Chondrocyte (in vitro differentiated cells): ENCODE measurements around the gene CDC73. TPM values are rescaled to one million over a fixed set of nuclear protein-coding genes. Genes with fewer than 3 reads are reported as not detected.
"Not testable (repeated sequence)": the region's sequence is repeated elsewhere in the genome, so short reads cannot be mapped to it uniquely, and the experiment has no call there.

Source experiments
- DNase-seq: peaks from one replicate; pipeline ENCODE4 v3.0.0; 2021; ENCODE audit warnings: mixed read lengths, low spot score
- H3K27ac Mint-ChIP-seq: one replicate; pipeline ENCODE4 v1.8.0; 2021; ENCODE audit warnings: mild to moderate bottlenecking, moderate library complexity, mixed read lengths; ENCODE audit not compliant: unreplicated experiment
- H3K27me3 Mint-ChIP-seq: 2 replicates; pipeline ENCODE4 v1.8.0; 2021; ENCODE audit warnings: low read depth, mixed read lengths
- H3K36me3 Mint-ChIP-seq: 2 replicates; pipeline ENCODE4 v1.8.0; 2021; ENCODE audit warnings: low read depth, mixed read lengths
- H3K4me1 Mint-ChIP-seq: 2 replicates; pipeline ENCODE4 v1.8.0; 2021; ENCODE audit warnings: low read depth, mild to moderate bottlenecking, mixed read lengths
- H3K4me3 Mint-ChIP-seq: one replicate; pipeline ENCODE4 v1.8.0; 2021; ENCODE audit warnings: mild to moderate bottlenecking, moderate library complexity, mixed read lengths; ENCODE audit not compliant: unreplicated experiment
- H3K9me3 Mint-ChIP-seq: 2 replicates; pipeline ENCODE4 v1.8.0; 2021; ENCODE audit warnings: low read depth, mixed read lengths
- total RNA-seq: library from RNA; stranded (reverse); gene quantifications from 3 replicates; pipeline ENCODE4 v1.2.1, GENCODE V29; 2021
- TF ChIP-seq, protein P1 (sequence below): fragments of 200-600 bp; sonication (generic); IDR thresholded peaks from 2 replicates; pipeline ENCODE4 v1.5.0; 2021; ENCODE audit warnings: antibody characterized with exemption, mild to moderate bottlenecking, moderate library complexity

Gene CDC73
- total RNA-seq, 1 donor from 2014 or later: 69.4 TPM

DNA sequence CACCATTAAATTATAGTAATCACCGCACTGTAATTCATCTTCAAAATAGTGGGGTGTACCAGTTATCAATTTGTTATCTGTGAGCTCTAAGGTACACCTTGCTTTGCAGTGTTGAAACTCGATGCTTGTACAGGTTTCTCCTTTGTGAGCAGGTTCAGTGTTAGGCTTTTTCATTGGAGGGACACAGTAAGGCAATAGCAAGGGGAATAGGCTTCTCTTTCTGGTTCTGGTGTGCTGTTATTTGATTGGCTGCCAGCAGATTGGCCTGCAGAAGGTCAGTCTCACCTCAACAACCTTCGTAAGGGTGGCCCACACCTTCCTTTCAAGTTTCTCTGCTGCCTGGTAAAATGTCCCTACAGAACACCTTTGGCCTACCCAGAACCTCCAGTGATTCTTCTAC, 140.8 kb downstream of the CDC73 start:
- Mint-ChIP-seq H3K27ac (peak overlapping the region; percentile 49), H3K36me3 (peaks cover 16% of the 10 kb centered on the region), H3K4me3 (no peak overlapping the region), H3K27me3 (no peaks in the 10 kb centered on the region), H3K9me3 (peaks cover 5% of the 10 kb centered on the region), H3K4me1 (peaks cover 11% of the 10 kb centered on the region)
- DNase-seq: no peak
- TF ChIP-seq, protein P1, sequence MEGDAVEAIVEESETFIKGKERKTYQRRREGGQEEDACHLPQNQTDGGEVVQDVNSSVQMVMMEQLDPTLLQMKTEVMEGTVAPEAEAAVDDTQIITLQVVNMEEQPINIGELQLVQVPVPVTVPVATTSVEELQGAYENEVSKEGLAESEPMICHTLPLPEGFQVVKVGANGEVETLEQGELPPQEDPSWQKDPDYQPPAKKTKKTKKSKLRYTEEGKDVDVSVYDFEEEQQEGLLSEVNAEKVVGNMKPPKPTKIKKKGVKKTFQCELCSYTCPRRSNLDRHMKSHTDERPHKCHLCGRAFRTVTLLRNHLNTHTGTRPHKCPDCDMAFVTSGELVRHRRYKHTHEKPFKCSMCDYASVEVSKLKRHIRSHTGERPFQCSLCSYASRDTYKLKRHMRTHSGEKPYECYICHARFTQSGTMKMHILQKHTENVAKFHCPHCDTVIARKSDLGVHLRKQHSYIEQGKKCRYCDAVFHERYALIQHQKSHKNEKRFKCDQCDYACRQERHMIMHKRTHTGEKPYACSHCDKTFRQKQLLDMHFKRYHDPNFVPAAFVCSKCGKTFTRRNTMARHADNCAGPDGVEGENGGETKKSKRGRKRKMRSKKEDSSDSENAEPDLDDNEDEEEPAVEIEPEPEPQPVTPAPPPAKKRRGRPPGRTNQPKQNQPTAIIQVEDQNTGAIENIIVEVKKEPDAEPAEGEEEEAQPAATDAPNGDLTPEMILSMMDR: no peak

DNA sequence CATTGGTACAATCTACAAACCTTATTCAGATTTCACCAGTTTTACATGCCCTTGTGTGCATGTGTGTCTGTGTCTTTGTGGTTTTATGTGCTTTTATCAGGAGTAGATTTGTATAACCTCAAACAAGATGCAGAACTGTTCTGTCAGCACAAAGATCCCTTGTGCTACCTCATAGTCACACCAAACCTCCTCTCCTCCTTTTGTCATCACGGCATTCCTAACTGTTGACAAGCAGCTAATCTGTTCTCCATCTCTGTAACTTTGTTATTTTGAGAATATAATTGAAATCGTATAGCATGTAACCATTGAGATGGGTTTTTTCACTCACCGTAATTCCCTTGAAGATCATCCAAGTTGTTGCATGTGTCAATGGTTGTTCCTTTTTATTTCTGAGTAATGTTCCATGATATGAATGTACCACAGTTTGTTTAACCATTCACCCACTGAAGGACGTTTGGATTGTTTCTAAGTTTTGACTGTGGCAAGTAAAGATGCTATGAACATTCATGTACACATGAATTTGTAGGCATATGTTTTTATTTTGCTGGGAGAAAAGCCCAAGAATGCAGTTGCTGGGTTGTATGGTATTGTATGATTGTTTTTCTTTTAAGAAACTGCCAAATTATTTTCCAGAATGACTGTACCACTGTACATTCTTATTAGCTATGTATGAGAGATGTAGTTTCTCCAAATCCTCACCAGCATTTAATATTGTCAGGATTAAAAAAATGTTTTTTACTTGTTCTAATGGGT, 142.7 kb downstream of the CDC73 start:
- H3K36me3 Mint-ChIP-seq: peaks cover 14% of the 10 kb centered on the region
- no peak for DNase-seq

DNA sequence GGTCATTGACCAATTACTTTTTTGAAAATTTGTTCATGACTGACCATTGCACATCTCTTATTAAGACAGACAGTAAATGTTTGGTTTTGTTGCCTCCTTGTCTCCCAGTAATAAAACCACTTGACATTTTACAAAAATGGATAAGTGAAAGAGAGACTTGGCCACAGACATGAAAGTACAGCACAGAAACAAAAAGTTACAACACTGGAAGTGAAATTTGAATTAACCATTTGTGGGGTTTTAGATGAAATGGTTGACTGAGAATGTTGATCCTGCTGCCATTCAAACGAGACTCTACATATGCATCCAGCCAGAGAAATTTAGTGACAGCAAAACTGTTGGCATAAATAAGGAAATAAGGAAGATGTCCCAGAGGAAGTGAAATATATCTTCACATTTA, 143.9 kb downstream of the CDC73 start:
- Mint-ChIP-seq H3K27me3 (no peaks in the 10 kb centered on the region), H3K36me3 (peaks cover 14% of the 10 kb centered on the region), H3K27ac (no peak overlapping the region), H3K4me3 (no peak overlapping the region), H3K4me1 (peaks cover 15% of the 10 kb centered on the region), H3K9me3 (peaks cover 5% of the 10 kb centered on the region)
- TF ChIP-seq, protein P1: no peak
- DNase-seq: no peak

More for the DNA sequence above, 142.7 kb downstream of the CDC73 start:
- Mint-ChIP-seq H3K27ac (peak overlapping the region; percentile 12), H3K4me1 (peaks cover 11% of the 10 kb centered on the region), H3K9me3 (peaks cover 5% of the 10 kb centered on the region), H3K27me3 (no peaks in the 10 kb centered on the region), H3K4me3 (no peak overlapping the region)
- TF ChIP-seq, protein P1: no peak

DNA sequence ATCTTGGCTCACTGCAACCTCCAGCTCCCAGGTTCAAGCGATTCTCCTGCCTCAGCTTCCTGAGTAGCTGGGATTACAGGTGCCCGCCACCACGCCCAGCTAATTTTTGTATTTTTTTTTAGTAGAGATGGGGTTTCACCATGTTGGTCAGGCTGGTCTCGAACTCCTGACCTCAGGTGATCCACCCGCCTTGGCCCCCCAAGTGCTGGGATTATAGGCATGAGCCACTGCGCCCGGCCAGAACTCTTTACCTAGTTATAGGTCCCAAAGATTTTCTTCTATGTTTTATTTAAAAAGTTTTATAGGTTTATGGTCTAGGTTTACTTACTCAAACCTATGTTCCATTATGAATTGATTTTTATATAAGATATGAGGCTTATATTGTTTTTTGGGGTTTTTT, 145.0 kb downstream of the CDC73 start:
- H3K9me3 Mint-ChIP-seq, DNase-seq, H3K4me3 Mint-ChIP-seq, H3K27me3 Mint-ChIP-seq, H3K27ac Mint-ChIP-seq: not testable (repeated sequence)
- Mint-ChIP-seq H3K36me3 (peaks cover 14% of the 10 kb centered on the region), H3K4me1 (peaks cover 21% of the 10 kb centered on the region)

DNA sequence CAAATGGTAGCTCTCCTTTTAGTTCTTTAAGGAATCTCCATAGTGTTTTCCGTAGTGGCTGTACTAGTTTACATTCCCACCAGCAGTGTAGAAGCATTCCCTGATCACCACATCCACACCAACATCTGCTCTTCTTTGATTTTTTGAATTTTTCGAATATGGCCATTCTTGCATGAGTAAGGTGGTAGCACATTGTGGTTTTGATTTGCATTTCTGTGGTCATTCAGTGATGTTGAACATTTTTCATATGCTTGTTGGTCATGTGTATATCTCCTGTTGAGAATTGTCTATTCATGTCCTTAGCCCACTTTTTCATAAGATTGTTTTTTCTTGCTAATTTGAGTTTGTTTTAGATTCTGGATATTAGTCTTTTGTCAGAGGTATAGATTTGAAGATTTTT, 149.2 kb downstream of the CDC73 start:
- Mint-ChIP-seq H3K9me3 (peaks cover 25% of the 10 kb centered on the region), H3K36me3 (peaks cover 22% of the 10 kb centered on the region), H3K27ac (peak overlapping the region; percentile 62), H3K4me1 (peaks cover 12% of the 10 kb centered on the region), H3K27me3 (no peaks in the 10 kb centered on the region), H3K4me3 (no peak overlapping the region)
- DNase-seq: no peak
- TF ChIP-seq, protein P1: no peak

DNA sequence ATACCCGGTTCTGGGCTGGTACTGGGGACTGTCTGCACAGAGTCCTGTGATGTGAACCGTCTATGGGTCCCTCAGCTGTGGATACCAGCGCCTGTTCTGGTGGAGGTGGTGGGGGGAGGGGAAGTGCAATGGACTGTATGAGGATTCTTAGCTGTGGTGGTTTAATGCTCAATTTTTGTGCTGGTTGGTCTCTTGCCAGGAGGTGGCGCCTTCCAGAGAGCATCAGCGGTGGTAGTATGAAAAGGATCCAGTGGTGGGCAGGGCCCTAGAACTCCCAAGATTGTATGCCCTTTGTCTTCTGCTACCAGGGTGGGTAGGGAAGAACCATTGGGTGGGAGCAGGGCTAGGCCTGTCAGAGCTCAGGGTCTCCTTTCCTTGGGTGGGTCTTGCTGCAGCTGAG, 153.9 kb downstream of the CDC73 start:
- Mint-ChIP-seq H3K4me3 (no peak overlapping the region), H3K27ac (no peak overlapping the region), H3K27me3 (no peaks in the 10 kb centered on the region), H3K36me3 (peaks cover 25% of the 10 kb centered on the region), H3K4me1 (peaks cover 13% of the 10 kb centered on the region), H3K9me3 (peaks cover 25% of the 10 kb centered on the region)
- TF ChIP-seq, protein P1: no peak
- DNase-seq: no peak
